Immature natural killer cell (primary cell): ENCODE results near the gene BACE2. TPM values are rescaled to one million over a fixed set of nuclear protein-coding genes. Genes with fewer than 3 reads are reported as not detected.
"Not testable (repeated sequence)": the region's sequence is repeated elsewhere in the genome, so short reads cannot be mapped to it uniquely, and the experiment has no call there.

Source experiments
- DNase-seq, 3 donors: peaks; one replicate each; pipeline ENCODE4 v3.0.0; 2022; ENCODE audit warnings: mixed read lengths in 1 of 3
- H3K27ac Mint-ChIP-seq, 6 donors: one replicate each; pipeline ENCODE4 v1.8.0; 2020; ENCODE audit warnings: mixed read lengths in 6 of 6, mild to moderate bottlenecking in 5 of 6, inconsistent platforms in 4 of 6, moderate library complexity in 3 of 6
- H3K27me3 Mint-ChIP-seq, 3 donors: one replicate each; pipeline ENCODE4 v1.8.0; 2020 to 2021; ENCODE audit warnings: low read depth in 3 of 3, mild to moderate bottlenecking in 3 of 3, mixed read lengths in 3 of 3, moderate library complexity in 3 of 3, inconsistent platforms in 1 of 3
- H3K36me3 Mint-ChIP-seq, 3 donors: one replicate each; pipeline ENCODE4 v1.8.0; 2020; ENCODE audit warnings: mixed read lengths in 3 of 3, inconsistent platforms in 2 of 3, mild to moderate bottlenecking in 2 of 3
- H3K4me1 Mint-ChIP-seq, 2 donors: one replicate each; pipeline ENCODE4 v1.8.0; 2020; ENCODE audit warnings: inconsistent platforms in 2 of 2, mild to moderate bottlenecking in 2 of 2, mixed read lengths in 2 of 2, moderate library complexity in 1 of 2
- H3K4me3 Mint-ChIP-seq, 5 donors: one replicate each; pipeline ENCODE4 v1.8.0; 2020; ENCODE audit warnings: mild to moderate bottlenecking in 5 of 5, mixed read lengths in 5 of 5, inconsistent platforms in 3 of 5, moderate library complexity in 3 of 5
- H3K9me3 Mint-ChIP-seq, 6 donors: one replicate each; pipeline ENCODE4 v1.8.0; 2020; ENCODE audit warnings: mild to moderate bottlenecking in 6 of 6, mixed read lengths in 6 of 6, inconsistent platforms in 4 of 6, moderate library complexity in 3 of 6
- polyA plus RNA-seq, 3 donors: library from polyadenylated mRNA; unstranded; fragments of 300-500 nt; fragmentation: Illumina TruSeq; gene quantifications; one replicate each; pipeline ENCODE4 v1.2.3, GENCODE V29; 2021

Gene BACE2
- polyA plus RNA-seq, 3 donors from 2014 or later = 0.82 to 2.1 TPM; not detected in 1

DNA sequence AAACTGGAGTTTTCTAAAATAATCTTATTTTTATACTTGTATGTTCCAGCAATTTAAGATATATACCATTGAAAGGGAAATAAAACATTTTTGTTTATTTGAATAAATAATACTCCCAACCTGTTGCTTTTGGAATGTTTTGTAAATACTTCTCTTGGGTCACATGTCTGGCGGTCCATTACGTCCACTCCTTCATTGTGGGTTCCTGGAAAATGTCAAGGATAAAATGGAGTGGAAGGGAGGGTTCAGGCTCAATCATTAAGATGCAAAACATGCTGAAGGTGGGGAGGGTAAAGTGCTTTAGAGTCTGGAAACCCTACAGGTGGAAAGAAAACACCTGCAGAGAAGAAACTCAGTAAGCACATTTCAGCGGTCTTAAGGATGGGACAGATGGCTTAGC, 114.5 kb downstream of the BACE2 start:
- Mint-ChIP-seq H3K4me3 (no peak overlapping the region), H3K4me1 (no peaks in the 10 kb centered on the region), H3K27ac (no peak overlapping the region), H3K9me3 (no peaks in the 10 kb centered on the region), H3K36me3 (no peaks in the 10 kb centered on the region), H3K27me3 (peaks cover 2 to 8% (median 5%) of the 10 kb centered on the region in 3 donors)
- no peak for DNase-seq

DNA sequence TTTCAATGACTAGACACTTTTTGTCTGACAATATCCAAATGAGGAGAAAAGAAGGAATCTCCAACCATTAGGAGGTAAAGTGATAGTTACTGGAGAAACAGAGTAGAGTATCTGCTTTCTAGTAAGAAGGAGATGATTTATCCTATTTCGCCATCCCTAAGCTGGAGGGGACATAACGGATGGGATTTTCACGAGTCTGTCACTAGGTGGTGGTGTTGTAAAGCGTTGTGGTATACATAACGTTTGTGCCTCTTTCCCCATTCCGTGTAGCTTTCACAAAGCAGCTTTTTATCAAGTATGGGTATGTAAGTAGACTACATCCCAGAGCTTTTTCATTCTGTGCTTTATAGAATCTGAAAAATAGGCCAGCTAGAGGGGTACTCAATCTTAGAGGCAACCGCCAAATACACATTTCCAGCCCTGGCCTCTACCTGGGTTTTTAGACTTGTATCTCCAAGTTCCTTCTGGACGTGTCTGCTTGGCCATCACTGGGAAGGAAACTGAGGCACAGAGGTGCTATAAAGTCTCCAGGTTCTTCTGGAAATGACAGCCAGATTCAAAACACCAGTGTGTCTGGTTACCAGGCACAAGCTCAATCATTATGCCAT, 115.4 kb downstream of the BACE2 start:
- Mint-ChIP-seq H3K27ac (no peak overlapping the region), H3K27me3 (peaks cover 2 to 5% (median 3%) of the 10 kb centered on the region in 3 donors), H3K4me3 (no peak overlapping the region), H3K36me3 (no peaks in the 10 kb centered on the region), H3K4me1 (no peaks in the 10 kb centered on the region), H3K9me3 (no peaks in the 10 kb centered on the region)
- peak; percentile 21 to 51 (median 35) for DNase-seq

DNA sequence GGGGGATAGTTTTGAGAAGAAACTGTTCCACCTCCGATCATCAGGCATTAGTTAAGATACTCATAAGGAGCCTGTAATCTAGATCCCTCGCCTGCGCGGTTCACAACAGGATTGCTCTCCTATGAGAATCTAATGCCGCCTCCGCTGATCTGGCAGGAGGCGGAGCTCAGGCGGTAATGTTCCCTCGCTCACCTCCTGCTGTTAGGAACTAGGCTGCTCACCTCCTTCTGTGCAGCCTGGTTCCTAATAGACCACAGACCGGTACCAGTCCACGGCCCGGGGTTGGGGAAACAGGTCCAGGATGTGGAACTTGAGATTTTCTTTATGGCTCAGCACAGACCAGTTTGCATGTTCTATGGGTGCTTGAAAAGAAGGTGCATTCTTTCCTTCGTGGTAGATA, 121.5 kb downstream of the BACE2 start:
- no peak for DNase-seq
- Mint-ChIP-seq H3K36me3 (no peaks in the 10 kb centered on the region), H3K4me3 (no peak overlapping the region), H3K4me1 (peaks cover 6 to 12% of the 10 kb centered on the region in 2 donors), H3K27me3 (peaks cover 4 to 7% (median 7%) of the 10 kb centered on the region in 3 donors), H3K9me3 (no peaks in the 10 kb centered on the region), H3K27ac (no peak overlapping the region)

DNA sequence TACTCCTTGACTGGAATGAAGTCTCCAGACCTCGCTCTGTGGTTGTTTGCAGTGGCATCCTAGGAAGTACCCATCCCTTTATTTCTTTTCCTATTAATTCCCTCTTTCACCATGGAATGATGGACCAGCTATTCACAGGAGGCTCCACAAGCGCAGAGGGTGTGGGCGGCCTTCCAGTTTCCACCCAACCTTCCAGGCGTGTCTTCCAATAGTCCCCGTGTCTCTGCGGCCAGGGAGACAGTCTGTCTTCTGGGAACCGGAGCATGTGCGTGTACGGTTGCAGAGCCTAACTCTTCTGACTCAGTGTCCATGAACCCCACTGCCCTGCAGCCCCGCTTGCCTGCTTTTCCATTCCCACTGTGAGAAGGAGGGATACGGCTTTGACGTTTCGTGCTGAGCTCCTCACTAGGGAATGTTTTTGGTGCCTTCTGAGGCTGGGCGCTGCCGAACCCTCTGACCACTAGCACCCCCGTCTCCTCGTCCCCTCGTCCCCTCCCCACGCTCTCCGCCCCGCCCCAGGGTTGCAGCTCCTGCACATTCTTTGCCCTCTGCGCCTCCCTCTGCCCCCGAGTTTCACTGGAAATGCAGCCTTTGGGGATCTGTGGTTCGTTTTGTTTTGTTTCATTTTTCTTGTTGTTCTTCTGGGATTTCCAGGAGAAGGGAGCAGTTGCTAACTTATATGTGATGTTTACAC, 122.3 kb downstream of the BACE2 start:
- no peak overlapping the region for H3K27ac Mint-ChIP-seq
- no peak overlapping the region for H3K4me3 Mint-ChIP-seq
- no peaks in the 10 kb centered on the region for H3K9me3 Mint-ChIP-seq
- DNase-seq = no peak
- H3K36me3 Mint-ChIP-seq = no peaks in the 10 kb centered on the region
- peaks cover 4 to 10% (median 7%) of the 10 kb centered on the region in 3 donors for H3K27me3 Mint-ChIP-seq
- peaks cover 6 to 12% of the 10 kb centered on the region in 2 donors for H3K4me1 Mint-ChIP-seq

- DNase-seq = no peak
- Mint-ChIP-seq H3K27me3 (peaks cover 4 to 20% (median 13%) of the 10 kb centered on the region in 3 donors), H3K9me3 (peaks cover 0 to 2% (median 0%) of the 10 kb centered on the region in 6 donors), H3K36me3 (no peaks in the 10 kb centered on the region), H3K4me3 (no peak overlapping the region), H3K4me1 (peaks cover 6 to 12% of the 10 kb centered on the region in 2 donors), H3K27ac (no peak overlapping the region)
Measured at GRCh38 chr21:41294548-41295231, 126.7 kb downstream of the BACE2 start.

GRCh38 chr21:41295721-41296254, 127.8 kb downstream of the BACE2 start:
- Mint-ChIP-seq H3K4me3 (no peak overlapping the region), H3K4me1 (peaks cover 6 to 12% of the 10 kb centered on the region in 2 donors), H3K27me3 (peaks cover 4 to 22% (median 10%) of the 10 kb centered on the region in 3 donors), H3K9me3 (peaks cover 0 to 2% (median 0%) of the 10 kb centered on the region in 6 donors), H3K36me3 (no peaks in the 10 kb centered on the region), H3K27ac (no peak overlapping the region)
- no peak for DNase-seq

- Mint-ChIP-seq H3K36me3 (no peaks in the 10 kb centered on the region), H3K27me3 (peaks cover 2 to 9% (median 2%) of the 10 kb centered on the region in 3 donors), H3K4me1 (no peaks in the 10 kb centered on the region), H3K27ac (no peak overlapping the region), H3K4me3 (no peak overlapping the region), H3K9me3 (peaks cover 0 to 2% (median 0%) of the 10 kb centered on the region in 6 donors)
- DNase-seq = no peak
Measured at GRCh38 chr21:41302976-41303375, 135.0 kb downstream of the BACE2 start.

GRCh38 chr21:41304068-41304720, 136.2 kb downstream of the BACE2 start:
- Mint-ChIP-seq H3K4me1 (no peaks in the 10 kb centered on the region), H3K36me3 (no peaks in the 10 kb centered on the region), H3K4me3 (no peak overlapping the region)

GRCh38 chr21:41307219-41307618, 139.3 kb downstream of the BACE2 start:
- Mint-ChIP-seq H3K36me3 (no peaks in the 10 kb centered on the region), H3K27ac (no peak overlapping the region), H3K4me1 (no peaks in the 10 kb centered on the region), H3K4me3 (no peak overlapping the region), H3K27me3 (peaks cover 1 to 3% (median 2%) of the 10 kb centered on the region in 3 donors), H3K9me3 (no peaks in the 10 kb centered on the region)
- no peak for DNase-seq

More at GRCh38 chr21:41304068-41304720, 136.2 kb downstream of the BACE2 start:
- no peak for DNase-seq
- Mint-ChIP-seq H3K27me3 (peaks cover 2 to 5% (median 2%) of the 10 kb centered on the region in 3 donors), H3K27ac (no peak overlapping the region), H3K9me3 (no peaks in the 10 kb centered on the region)

DNA sequence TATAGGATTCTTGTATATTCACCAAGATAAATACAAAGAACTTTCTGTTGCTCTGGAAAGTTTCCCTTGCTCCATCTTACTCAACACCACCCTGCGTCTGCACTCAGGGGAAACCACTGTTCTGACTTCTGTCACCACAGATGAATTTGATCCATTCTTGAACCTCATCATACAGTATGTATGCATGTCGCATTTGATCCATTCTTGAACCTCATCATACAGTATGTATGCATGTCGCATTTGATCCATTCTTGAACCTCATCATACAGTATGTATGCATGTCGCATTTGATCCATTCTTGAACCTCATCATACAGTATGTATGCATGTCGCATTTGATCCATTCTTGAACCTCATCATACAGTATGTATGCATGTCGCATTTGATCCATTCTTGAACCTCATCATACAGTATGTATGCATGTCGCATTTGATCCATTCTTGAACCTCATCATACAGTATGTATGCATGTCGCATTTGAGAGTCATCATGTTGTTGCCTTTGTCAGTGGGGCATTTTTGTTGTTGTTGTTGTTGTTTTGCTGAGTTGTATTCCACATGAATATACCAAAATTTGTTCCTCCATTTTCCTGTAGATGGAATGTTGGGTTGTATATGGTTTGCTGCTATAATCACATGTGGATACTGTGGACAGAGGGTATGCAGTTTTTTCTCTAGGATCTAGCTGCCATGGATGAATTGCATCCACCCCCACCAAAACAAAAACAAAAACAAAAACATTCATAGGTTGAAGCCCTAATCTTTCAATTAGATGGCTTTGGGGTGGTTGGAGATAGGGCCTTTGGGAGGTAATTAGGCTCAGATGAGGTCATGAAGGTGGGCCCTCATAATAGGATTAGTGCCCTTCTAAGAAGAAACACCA, 145.6 kb downstream of the BACE2 start:
- H3K27me3 Mint-ChIP-seq = peaks cover 6 to 17% (median 13%) of the 10 kb centered on the region in 3 donors
- not testable (repeated sequence) for DNase-seq, H3K4me1 Mint-ChIP-seq, H3K27ac Mint-ChIP-seq, H3K4me3 Mint-ChIP-seq, H3K9me3 Mint-ChIP-seq, H3K36me3 Mint-ChIP-seq

GRCh38 chr21:41315726-41316125, 147.8 kb downstream of the BACE2 start:
- no peak for DNase-seq
- peaks cover 0 to 6% (median 0%) of the 10 kb centered on the region in 6 donors for H3K9me3 Mint-ChIP-seq
- H3K27ac Mint-ChIP-seq = no peak overlapping the region
- H3K36me3 Mint-ChIP-seq = no peaks in the 10 kb centered on the region
- no peaks in the 10 kb centered on the region for H3K4me1 Mint-ChIP-seq
- no peak overlapping the region for H3K4me3 Mint-ChIP-seq
- H3K27me3 Mint-ChIP-seq = peaks cover 6 to 17% (median 16%) of the 10 kb centered on the region in 3 donors

GRCh38 chr21:41316200-41317062, 148.5 kb downstream of the BACE2 start, which contains the start of gene FAM3B:
Gene FAM3B (plus strand): TSS chr21:41316801. CDS start chr21:41316880, 79 bp downstream.
- Mint-ChIP-seq H3K27me3 (peaks cover 6 to 17% (median 16%) of the 10 kb centered on the region in 3 donors), H3K4me1 (no peaks in the 10 kb centered on the region), H3K27ac (no peak within 1 kb of the TSS), H3K9me3 (peaks cover 0 to 6% (median 0%) of the 10 kb centered on the region in 6 donors), H3K36me3 (no peaks in the 10 kb centered on the region), H3K4me3 (no peak within 1 kb of the TSS)
- DNase-seq = no peak
